CD14-positive monocyte (primary cell): Measurements from ENCODE around the gene PTPRN2. TPM values are rescaled to one million over a fixed set of nuclear protein-coding genes. Genes with fewer than 3 reads are reported as not detected.
A peak's percentile ranks its signal among the peaks of the same experiment; 100 is the strongest.

Experiments used
- DNase-seq, 3 donors: peaks; one replicate each; pipeline ENCODE4 v3.0.0-alpha.2; 2011 to 2022
- H2AFZ ChIP-seq: 2 replicates; pipeline ENCODE4 v1.6.0; 2012; ENCODE audit warnings: mild to moderate bottlenecking, low read depth, low read length, inconsistent platforms; ENCODE audit not compliant: insufficient read depth, poor library complexity, severe bottlenecking
- H3K27ac ChIP-seq, 2 donors: 1 replicate in 1 of 2; 2 replicates in 1 of 2; pipeline ENCODE4 v1.5.1; 2012 to 2013; ENCODE audit warnings: low read length in 2 of 2, control low read depth in 1 of 2, inconsistent platforms in 1 of 2, low read depth in 1 of 2, mild to moderate bottlenecking in 1 of 2
- H3K27me3 ChIP-seq, 2 donors: one replicate each; pipeline versions ENCODE4 v1.6.0 to v1.6.1; 2011 to 2013; ENCODE audit warnings: low read length in 2 of 2; ENCODE audit not compliant: control insufficient read depth in 2 of 2, insufficient read depth in 2 of 2
- H3K36me3 ChIP-seq, 2 donors: replicated peaks in 1 of 2; 1 replicate in 1 of 2; 2 replicates in 1 of 2; pipeline versions ENCODE4 v1.5.1 to v1.6.1; 2012 to 2013; ENCODE audit warnings: low read length in 2 of 2, control low read depth in 1 of 2, inconsistent platforms in 1 of 2, mild to moderate bottlenecking in 1 of 2; ENCODE audit not compliant: insufficient read depth in 2 of 2, control insufficient read depth in 1 of 2
- H3K4me1 ChIP-seq, 2 donors: 1 replicate in 1 of 2; 2 replicates in 1 of 2; pipeline versions ENCODE4 v1.5.1 to v1.6.1; 2012 to 2013; ENCODE audit warnings: low read length in 2 of 2, control low read depth in 1 of 2, inconsistent platforms in 1 of 2, mild to moderate bottlenecking in 1 of 2, moderate library complexity in 1 of 2; ENCODE audit not compliant: insufficient read depth in 2 of 2, control insufficient read depth in 1 of 2
- H3K4me2 ChIP-seq: replicated peaks from 2 replicates; pipeline ENCODE3; 2012; ENCODE audit warnings: low read length, moderate library complexity, mild to moderate bottlenecking; ENCODE audit not compliant: poor library complexity, severe bottlenecking; ENCODE audit errors: extremely low read depth
- H3K4me3 ChIP-seq, 3 experiments: fragments of 200-600 bp in 1 of 3; sonication (generic) in 1 of 3; replicated peaks in 1 of 3; 1 replicate in 2 of 3; 2 replicates in 1 of 3; pipeline ENCODE4 v1.5.1; 2011 to 2013; ENCODE audit warnings: low read length in 3 of 3, mild to moderate bottlenecking in 3 of 3, control low read depth in 2 of 3, low read depth in 2 of 3, inconsistent platforms in 1 of 3, moderate library complexity in 1 of 3
- H3K79me2 ChIP-seq: 2 replicates; pipeline ENCODE4 v1.6.0; 2012; ENCODE audit warnings: mild to moderate bottlenecking, control low read depth, inconsistent platforms, low read length, moderate library complexity; ENCODE audit not compliant: insufficient read depth
- H3K9ac ChIP-seq: 2 replicates; pipeline ENCODE4 v1.6.0; 2017; ENCODE audit warnings: low read length, mild to moderate bottlenecking; ENCODE audit not compliant: insufficient read depth, poor library complexity, severe bottlenecking
- H3K9me3 ChIP-seq, 2 donors: replicated peaks in 1 of 2; 1 replicate in 1 of 2; 2 replicates in 1 of 2; pipeline versions ENCODE4 v1.5.1 to v1.6.1; 2012 to 2013; ENCODE audit warnings: low read length in 2 of 2, control low read depth in 1 of 2; ENCODE audit not compliant: control insufficient read depth in 1 of 2, insufficient read depth in 1 of 2
- H4K20me1 ChIP-seq: 2 replicates; pipeline ENCODE4 v1.6.0; 2012; ENCODE audit warnings: mild to moderate bottlenecking, low read length, control low read depth, moderate library complexity; ENCODE audit not compliant: insufficient read depth
- H3K27ac Mint-ChIP-seq, 7 donors: one replicate each; pipeline ENCODE4 v1.8.0; 2020; ENCODE audit warnings: mild to moderate bottlenecking in 7 of 7, mixed read lengths in 7 of 7, moderate library complexity in 6 of 7, inconsistent platforms in 2 of 7
- H3K27me3 Mint-ChIP-seq, 3 donors: one replicate each; pipeline ENCODE4 v1.8.0; 2021 to 2022; ENCODE audit warnings: low read depth in 3 of 3, mild to moderate bottlenecking in 3 of 3, mixed read lengths in 3 of 3, moderate library complexity in 3 of 3, inconsistent platforms in 1 of 3
- H3K36me3 Mint-ChIP-seq, 2 donors: one replicate each; pipeline ENCODE4 v1.8.0; 2020; ENCODE audit warnings: mixed read lengths in 2 of 2, inconsistent platforms in 1 of 2, mild to moderate bottlenecking in 1 of 2
- H3K4me1 Mint-ChIP-seq: one replicate; pipeline ENCODE4 v1.8.0; 2020; ENCODE audit warnings: mild to moderate bottlenecking, mixed read lengths
- H3K4me3 Mint-ChIP-seq, 2 donors: one replicate each; pipeline ENCODE4 v1.8.0; 2020; ENCODE audit warnings: mild to moderate bottlenecking in 2 of 2, mixed read lengths in 2 of 2, moderate library complexity in 1 of 2
- H3K9me3 Mint-ChIP-seq, 7 donors: one replicate each; pipeline ENCODE4 v1.8.0; 2020 to 2022; ENCODE audit warnings: mixed read lengths in 7 of 7, mild to moderate bottlenecking in 6 of 7, moderate library complexity in 6 of 7, inconsistent platforms in 2 of 7
- CTCF ChIP-seq: fragments of 200-600 bp; IDR thresholded peaks from one replicate; pipeline ENCODE4 v1.8.0; 2022; ENCODE audit warnings: antibody characterized with exemption, mild to moderate bottlenecking
- WGBS: methylation state at CpG from one replicate; pipeline ENCODE4 v1.1.5; 2013; ENCODE audit warnings: missing lambda C conversion rate; ENCODE audit not compliant: insufficient coverage; 5-methylcytosine and 5-hydroxymethylcytosine counted together
- intact Hi-C, 2 donors: fragments of 100-400 bp; cut with micrococcal nuclease; formaldehyde crosslinking; loops; one replicate each; pipeline versions ENCODE4 v1.15.0 to v1.15.1; 2023
- polyA plus RNA-seq, 3 donors: library from polyadenylated mRNA; depleted of rRNA in 1 of 3; unstranded in 2 of 3; stranded (reverse) in 1 of 3; fragments of 300-500 nt in 2 of 3; fragments of >200 nt in 1 of 3; fragmentation: Illumina TruSeq in 2 of 3; gene quantifications; 1 replicate in 2 of 3; 2 replicates in 1 of 3; pipeline ENCODE4 v1.2.3, GENCODE V29; 2012 to 2021

Gene PTPRN2
- polyA plus RNA-seq, 3 donors = 0.25 to 1.4 (median 0.97) TPM

DNA sequence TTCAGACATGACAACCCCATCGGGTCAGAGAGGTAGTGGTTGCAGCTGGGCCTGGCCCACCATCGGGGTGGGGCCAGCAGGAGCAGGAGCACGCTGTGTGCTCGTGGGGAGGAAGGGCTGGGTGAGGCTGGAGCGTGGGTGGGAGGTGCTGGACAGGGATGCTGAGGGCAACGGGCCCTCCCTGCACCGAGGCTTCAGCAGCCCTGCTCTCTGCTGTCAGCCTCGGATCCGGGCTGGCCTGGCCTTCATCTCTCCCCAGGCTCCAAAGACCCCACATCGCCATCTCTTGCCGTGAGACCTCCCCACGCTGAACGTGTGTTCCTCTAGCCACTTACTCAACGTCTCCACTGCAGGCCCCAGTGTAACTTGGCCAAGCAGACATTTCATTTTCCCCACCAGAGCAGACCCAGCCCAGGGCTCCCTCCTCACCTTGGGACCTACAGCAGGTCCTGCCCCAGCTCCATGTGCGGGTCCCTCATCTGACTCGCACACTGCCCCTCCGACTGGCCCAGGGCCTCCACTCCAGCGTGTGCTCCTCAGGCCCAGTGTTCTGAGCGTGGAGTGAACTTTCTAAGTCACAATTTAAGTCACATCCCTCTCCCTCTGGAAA is 788.4 kb downstream of the PTPRN2 start:
- no peaks in the 10 kb centered on the region for H3K27me3 ChIP-seq
- H3K9me3 ChIP-seq = no peaks in the 10 kb centered on the region
- DNase-seq = no peak
- peaks cover 4 to 13% (median 9%) of the 10 kb centered on the region in 3 donors for H3K27me3 Mint-ChIP-seq
- H3K9me3 Mint-ChIP-seq = peaks cover 0 to 3% (median 0%) of the 10 kb centered on the region in 7 donors
- peak overlapping the region in 3 of 7 donors; percentile 1 to 27 (median 13) for H3K27ac Mint-ChIP-seq
- H3K36me3 ChIP-seq = no peaks in the 10 kb centered on the region
- H3K36me3 Mint-ChIP-seq = no peaks in the 10 kb centered on the region
- no peak overlapping the region for H3K4me2 ChIP-seq
- 89% methylated on average over 17 of the region's 19 CpGs for WGBS
- no peak overlapping the region for H3K4me3 ChIP-seq
- no peaks in the 10 kb centered on the region for H3K79me2 ChIP-seq
- no peaks in the 10 kb centered on the region for H3K4me1 Mint-ChIP-seq
- H3K4me3 Mint-ChIP-seq = no peak overlapping the region
- intact Hi-C loops = no loop called here
- H3K9ac ChIP-seq = no peak overlapping the region
- H4K20me1 ChIP-seq = no peaks in the 10 kb centered on the region
- H3K4me1 ChIP-seq = no peaks in the 10 kb centered on the region
- no peak overlapping the region for H3K27ac ChIP-seq
- TF ChIP-seq CTCF = no peak
- no peak overlapping the region for H2AFZ ChIP-seq

- Mint-ChIP-seq H3K9me3 (peaks cover 0 to 3% (median 0%) of the 10 kb centered on the region in 7 donors), H3K4me3 (no peak overlapping the region), H3K4me1 (no peaks in the 10 kb centered on the region), H3K27me3 (peaks cover 9 to 11% (median 9%) of the 10 kb centered on the region in 3 donors), H3K36me3 (no peaks in the 10 kb centered on the region), H3K27ac (no peak overlapping the region)
- no peak overlapping the region for H3K9ac ChIP-seq
- H2AFZ ChIP-seq = no peak overlapping the region
- no peak overlapping the region for H3K4me3 ChIP-seq
- H3K9me3 ChIP-seq = no peaks in the 10 kb centered on the region
- no peaks in the 10 kb centered on the region for H4K20me1 ChIP-seq
- H3K36me3 ChIP-seq = no peaks in the 10 kb centered on the region
- H3K4me1 ChIP-seq = no peaks in the 10 kb centered on the region
- no peak for DNase-seq
- no peaks in the 10 kb centered on the region for H3K79me2 ChIP-seq
- no peak for TF ChIP-seq CTCF
- WGBS = 89% methylated on average over 12 of the region's 12 CpGs
- no peak overlapping the region for H3K27ac ChIP-seq
- intact Hi-C loops = no loop called here
- no peaks in the 10 kb centered on the region for H3K27me3 ChIP-seq
- no peak overlapping the region for H3K4me2 ChIP-seq
Measured at GRCh38 chr7:157797361-157797760, 790.3 kb downstream of the PTPRN2 start.
